ENCODE measurements around the gene DMRTB1. TPM values are rescaled to one million over a fixed set of nuclear protein-coding genes. Genes with fewer than 3 reads are reported as not detected.

DMRTB1 gene
- total RNA-seq, 4 donors from 2014 or later = not detected

DNA sequence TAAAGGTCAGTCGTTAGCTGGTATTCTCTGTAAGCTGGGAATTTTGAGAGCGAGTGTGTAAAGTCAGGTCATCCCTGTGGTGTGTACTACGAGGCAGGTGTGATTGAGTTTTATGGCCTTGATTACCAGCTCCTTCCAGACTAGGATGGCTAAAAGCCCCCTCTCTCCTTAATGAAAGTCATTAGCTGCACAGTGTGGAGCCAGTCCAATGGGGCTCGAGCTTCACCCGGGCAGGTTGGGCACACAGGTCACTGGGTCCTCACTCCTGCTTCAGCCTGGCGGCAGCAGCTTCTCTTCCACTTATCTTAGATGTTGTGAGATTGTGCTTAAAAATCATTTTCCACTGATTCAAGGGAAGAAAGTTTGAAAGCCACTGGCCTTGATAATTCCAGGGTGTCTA is 3.0 kb downstream of the DMRTB1 start:
- no peak for DNase-seq
- Histone ChIP-seq H3K4me1 (no peaks in the 10 kb centered on the region), H3K27me3 (no peaks in the 10 kb centered on the region), H3K4me3 (no peak overlapping the region), H3K27ac (no peak overlapping the region), H3K36me3 (no peaks in the 10 kb centered on the region), H3K9me3 (no peaks in the 10 kb centered on the region)
- TF ChIP-seq, protein P1, sequence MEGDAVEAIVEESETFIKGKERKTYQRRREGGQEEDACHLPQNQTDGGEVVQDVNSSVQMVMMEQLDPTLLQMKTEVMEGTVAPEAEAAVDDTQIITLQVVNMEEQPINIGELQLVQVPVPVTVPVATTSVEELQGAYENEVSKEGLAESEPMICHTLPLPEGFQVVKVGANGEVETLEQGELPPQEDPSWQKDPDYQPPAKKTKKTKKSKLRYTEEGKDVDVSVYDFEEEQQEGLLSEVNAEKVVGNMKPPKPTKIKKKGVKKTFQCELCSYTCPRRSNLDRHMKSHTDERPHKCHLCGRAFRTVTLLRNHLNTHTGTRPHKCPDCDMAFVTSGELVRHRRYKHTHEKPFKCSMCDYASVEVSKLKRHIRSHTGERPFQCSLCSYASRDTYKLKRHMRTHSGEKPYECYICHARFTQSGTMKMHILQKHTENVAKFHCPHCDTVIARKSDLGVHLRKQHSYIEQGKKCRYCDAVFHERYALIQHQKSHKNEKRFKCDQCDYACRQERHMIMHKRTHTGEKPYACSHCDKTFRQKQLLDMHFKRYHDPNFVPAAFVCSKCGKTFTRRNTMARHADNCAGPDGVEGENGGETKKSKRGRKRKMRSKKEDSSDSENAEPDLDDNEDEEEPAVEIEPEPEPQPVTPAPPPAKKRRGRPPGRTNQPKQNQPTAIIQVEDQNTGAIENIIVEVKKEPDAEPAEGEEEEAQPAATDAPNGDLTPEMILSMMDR (IDR thresholded peaks at IDR 0.05) = no peak
- no peak for TF ChIP-seq POLR2A (IDR thresholded peaks at IDR 0.05)

DNA sequence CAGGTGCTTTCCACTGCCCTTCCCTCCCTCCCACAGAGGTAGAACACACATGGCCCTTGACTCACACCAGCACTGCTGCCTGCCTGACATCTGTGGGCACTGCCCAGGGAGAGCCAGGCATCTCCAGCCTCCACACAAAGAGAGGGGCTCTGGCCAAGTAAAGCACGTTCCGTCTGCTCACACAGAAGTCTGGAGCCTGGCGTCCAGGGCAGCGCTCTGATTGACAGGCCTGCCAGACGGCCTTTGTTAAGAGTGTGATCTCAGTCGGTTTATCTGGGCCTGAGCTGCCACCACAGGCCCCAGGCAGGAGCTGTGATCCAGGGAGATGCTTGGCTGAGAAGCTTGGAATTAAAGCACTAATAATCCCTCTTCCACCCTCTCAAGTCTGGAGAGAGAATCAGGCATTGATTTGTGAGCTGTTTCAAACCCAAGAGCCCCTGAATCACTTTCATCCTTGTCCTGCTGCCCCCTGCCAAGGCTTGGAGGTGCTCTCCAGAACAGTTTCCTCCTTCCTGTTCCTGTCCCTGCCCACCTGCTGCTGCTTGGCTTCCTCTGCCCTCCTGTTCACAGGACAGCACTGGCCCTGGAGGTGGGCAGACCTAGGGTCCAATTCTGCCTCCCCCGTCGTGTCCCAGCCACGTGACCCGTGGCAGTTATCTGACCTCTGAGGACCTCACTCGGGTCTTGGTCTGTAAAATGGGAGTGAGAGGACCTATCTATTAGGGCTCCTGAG is 3.7 kb downstream of the DMRTB1 start:
- TF ChIP-seq POLR2A (IDR thresholded peaks at IDR 0.05) = no peak
- TF ChIP-seq, protein P1 (IDR thresholded peaks at IDR 0.05) = no peak
- no peaks in the 10 kb centered on the region for H3K27me3 ChIP-seq
- no peaks in the 10 kb centered on the region for H3K4me1 ChIP-seq
- no peak for DNase-seq
- no peaks in the 10 kb centered on the region for H3K9me3 ChIP-seq
- H3K27ac ChIP-seq = no peak overlapping the region
- H3K36me3 ChIP-seq = no peaks in the 10 kb centered on the region
- no peak overlapping the region for H3K4me3 ChIP-seq

DNA sequence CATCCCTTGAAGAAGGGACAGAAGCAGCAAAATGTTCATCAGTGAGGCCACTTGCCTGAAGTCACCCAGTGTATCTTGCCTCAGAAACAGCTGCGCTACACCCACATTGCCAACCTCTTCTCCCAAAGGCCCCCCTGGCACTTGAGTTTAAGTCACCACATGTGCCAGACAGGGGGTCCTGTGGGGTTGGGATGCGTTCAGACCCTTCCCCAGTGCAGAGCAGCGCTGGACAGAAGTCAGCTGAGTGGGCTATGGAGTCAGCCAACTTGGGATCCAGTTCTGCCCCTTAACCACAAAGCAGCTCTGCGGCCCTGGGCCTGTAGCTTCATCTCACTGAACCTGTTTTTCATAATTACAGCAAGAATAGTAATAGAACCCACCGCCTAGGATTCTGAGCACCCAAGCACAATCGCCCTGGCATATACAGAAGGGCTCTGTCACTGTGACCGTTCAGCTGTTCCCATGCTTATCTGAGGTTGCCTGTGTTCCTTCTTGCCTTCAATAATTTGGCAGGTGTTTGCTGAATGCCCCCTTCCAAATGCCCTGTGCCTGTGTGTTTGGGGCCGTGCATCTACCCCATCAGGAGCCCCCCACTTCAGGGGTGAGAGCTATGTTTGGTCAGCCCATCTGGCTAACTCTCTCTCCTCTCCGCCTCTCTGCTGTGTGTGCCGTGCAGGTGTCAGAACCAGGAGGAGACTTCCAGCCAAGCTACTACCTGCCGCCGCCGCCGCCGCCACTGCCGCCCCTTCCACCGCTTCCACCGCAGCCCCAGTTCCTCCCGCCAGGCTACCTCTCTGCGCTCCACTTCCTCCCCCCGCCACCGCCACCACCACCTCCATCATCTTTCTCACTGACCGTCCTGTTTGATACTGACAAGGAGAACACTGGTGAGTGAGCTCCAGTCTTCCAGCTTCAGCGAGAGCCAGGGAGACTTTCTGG is 5.0 kb downstream of the DMRTB1 start:
- Histone ChIP-seq H3K27ac (no peak overlapping the region), H3K27me3 (no peaks in the 10 kb centered on the region), H3K36me3 (no peaks in the 10 kb centered on the region), H3K9me3 (no peaks in the 10 kb centered on the region), H3K4me1 (no peaks in the 10 kb centered on the region), H3K4me3 (no peak overlapping the region)
- DNase-seq = no peak
- TF ChIP-seq, protein P1 (IDR thresholded peaks at IDR 0.05) = no peak

DNA sequence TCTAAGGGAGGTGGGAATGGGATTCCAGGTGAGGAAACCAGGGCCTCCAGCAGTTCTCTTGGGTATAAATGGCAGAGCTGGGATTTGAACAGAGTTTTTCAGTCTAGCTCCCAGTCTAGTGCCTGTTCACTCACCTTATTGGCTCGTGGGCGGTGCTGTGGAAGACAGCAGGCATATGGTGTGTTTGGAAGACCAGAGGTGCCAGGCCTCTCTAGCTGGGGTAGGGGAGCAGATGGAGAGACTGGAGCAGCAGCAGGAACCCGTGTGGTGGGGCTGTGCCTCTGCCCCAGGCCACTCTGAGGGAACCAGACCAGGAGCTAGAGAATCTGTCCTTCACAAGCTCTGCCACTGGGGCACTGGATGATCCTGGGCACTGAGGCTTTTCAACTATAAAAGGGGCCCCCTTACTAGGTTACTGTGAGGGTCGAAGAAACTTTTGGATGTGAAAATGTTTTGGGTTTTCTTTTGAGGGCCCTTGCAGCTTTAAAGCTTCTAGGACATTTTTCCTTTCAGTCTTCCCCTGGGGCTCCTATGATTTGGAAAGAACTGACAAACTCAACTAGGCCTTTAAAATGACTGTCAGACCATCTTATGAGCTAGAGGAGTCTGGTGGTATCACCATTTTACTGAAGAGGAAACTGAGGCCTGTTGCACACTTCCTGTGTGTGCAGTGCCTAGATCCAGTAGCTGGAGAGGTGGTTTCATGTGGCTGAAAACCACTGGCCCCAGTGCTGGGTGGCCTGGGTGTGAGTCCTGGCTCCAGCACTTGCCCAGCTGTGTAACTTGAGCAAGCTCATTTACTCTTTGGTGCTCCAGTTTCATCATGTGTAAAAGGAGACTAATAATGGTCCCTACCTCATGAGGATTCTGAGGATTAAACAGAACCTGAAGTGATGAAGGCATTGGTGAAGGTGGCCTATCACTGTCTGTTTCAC is 6.1 kb downstream of the DMRTB1 start:
- Histone ChIP-seq H3K27ac (no peak overlapping the region), H3K4me1 (no peaks in the 10 kb centered on the region), H3K27me3 (no peaks in the 10 kb centered on the region)

DNA sequence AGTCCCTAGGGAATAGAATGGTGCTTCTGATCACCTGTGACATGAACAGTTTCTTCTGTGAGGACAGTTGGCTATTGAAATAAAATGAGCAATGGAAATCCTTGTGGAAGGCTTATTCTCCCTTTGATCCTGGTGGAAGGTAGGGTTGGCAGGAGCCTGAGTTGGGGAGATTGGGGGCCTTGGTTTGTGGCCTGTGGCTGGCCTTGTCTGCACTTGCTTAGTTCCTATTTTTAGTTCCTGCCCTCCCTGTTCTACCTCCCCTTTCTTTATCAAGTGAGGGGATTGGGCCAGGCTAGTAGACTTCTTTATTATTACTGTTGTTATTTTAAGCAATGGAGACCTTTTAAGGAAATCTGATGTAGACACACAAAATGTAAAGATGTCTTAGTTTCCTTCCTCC is 8.2 kb downstream of the DMRTB1 start:
- Histone ChIP-seq H3K27ac (no peak overlapping the region), H3K9me3 (no peaks in the 10 kb centered on the region), H3K27me3 (no peaks in the 10 kb centered on the region), H3K4me1 (no peaks in the 10 kb centered on the region), H3K36me3 (no peaks in the 10 kb centered on the region), H3K4me3 (no peak overlapping the region)
- no peak for DNase-seq
- no peak for TF ChIP-seq POLR2A (IDR thresholded peaks at IDR 0.05)
- TF ChIP-seq, protein P1 (IDR thresholded peaks at IDR 0.05) = no peak

More for the DNA sequence above, 6.1 kb downstream of the DMRTB1 start:
- DNase-seq = no peak
- no peak overlapping the region for H3K4me3 ChIP-seq
- TF ChIP-seq POLR2A (IDR thresholded peaks at IDR 0.05) = no peak
- TF ChIP-seq, protein P1 (IDR thresholded peaks at IDR 0.05) = no peak
- no peaks in the 10 kb centered on the region for H3K36me3 ChIP-seq
- H3K9me3 ChIP-seq = no peaks in the 10 kb centered on the region

All from Peyer's patch (tissue), 4 donors.